Astrocyte of the hippocampus (primary cell): ENCODE data around the gene ZNF83.
"Not testable (repeated sequence)": the region's sequence is repeated elsewhere in the genome, so short reads cannot be mapped to it uniquely, and the experiment has no call there.

ENCODE experiments used
- DNase-seq: peaks from one replicate; pipeline ENCODE4 v3.0.0; 2011; ENCODE audit warnings: low read depth, low spot score

The ZNF83 gene

DNA sequence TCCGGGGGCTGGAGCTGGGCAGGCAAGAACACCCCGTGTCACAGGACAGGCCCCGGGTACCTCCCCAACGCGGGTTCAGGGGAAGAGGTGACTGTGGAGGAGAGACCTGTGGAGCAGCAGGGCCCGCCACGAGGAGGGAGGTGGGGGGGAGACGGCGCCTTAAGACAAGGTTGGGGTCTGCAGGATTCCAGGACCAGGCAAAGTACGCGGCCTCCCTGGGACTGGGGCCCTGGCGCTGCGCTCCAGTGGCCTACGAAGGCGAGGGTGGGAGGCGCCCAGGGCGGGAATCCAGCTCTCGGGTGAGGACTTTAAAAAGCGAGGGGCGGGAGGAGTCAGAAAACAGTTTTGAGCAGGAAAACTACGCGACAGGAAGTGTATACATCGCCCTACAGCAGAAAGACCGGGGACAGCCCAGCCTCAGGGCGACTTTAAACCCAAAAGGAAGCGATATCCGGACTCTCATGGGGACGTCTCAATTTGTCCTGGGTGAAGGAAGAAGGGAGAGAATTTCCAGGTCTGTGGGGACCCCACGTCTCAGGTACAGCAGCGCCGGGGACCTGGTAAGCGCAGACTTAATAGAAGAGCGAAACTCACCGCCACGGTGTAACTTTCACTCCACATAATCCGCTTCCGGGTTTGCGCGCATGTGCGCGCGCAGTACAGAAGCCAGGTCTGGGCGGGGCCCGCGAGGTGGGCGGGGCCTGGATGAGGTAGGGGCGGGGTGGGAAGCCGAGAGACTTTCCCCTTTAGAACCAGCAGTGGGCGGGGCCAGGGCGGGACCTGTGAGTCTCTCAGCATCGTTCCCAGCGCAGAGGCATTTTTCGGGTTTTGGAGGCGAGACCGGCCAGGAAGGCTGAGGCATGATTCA, at the start of gene ZNF83:
Gene ZNF83, minus strand, starts transcription at position 638 of the 868 bp plus-strand sequence.
- peak; percentile 98 for DNase-seq

DNA sequence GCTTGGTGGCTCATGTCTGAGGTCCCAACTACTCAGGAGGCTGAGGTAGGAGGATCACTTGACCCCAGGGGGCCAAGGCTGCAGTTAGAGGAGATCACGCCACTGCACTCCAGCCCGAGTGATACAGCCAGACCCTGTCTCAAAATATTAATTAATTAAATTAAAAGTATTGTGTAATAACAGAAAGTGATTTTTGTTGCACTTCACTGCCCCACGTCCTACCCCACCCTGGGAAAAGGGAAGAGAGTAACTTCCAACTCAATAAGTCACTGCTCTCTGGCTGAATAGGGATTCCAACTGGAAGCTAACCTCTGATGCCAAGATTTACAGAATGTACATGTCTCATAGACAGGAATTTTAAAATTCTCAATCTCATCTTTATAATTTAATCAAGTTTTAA, 49.5 kb upstream of the ZNF83 start:
- DNase-seq = no peak

DNA sequence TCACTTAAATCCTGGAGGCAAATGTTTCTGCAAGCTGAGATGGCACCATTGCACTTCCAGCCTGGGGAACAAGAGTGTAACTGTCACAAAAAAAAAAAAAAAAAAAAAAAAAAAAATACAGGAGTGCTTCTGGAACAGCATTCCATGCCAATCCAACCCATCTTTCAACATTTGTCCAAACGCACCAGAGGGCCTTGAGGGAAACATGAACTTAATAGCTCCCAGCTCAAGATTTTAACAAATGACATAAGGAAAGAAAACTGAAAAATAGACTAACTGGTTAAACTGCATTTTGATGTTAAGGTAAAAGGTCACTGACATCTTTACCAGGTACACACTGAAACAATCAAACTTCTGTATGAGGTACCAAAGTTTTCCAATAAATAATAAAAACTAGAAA, 47.7 kb upstream of the ZNF83 start:
- DNase-seq = no peak

DNA sequence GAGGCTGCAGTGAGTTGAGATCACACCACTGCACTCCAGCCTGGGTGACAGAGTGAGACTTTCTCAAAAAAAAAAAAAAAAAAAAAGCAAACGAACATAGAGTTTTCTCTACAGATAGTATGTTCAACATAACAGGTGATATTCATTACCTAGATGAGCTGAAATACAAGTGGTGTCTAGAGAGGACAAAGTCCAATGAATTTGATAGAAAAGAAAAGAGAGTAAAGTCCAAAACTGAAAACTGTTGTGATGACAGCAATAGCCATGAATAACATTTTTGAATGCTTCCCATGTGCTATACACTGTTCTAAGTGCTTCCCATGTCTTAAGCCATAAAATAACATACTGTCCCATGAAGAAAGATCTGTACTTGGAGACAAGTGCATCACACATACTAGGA, 43.1 kb upstream of the ZNF83 start:
- not testable (repeated sequence) for DNase-seq

DNA sequence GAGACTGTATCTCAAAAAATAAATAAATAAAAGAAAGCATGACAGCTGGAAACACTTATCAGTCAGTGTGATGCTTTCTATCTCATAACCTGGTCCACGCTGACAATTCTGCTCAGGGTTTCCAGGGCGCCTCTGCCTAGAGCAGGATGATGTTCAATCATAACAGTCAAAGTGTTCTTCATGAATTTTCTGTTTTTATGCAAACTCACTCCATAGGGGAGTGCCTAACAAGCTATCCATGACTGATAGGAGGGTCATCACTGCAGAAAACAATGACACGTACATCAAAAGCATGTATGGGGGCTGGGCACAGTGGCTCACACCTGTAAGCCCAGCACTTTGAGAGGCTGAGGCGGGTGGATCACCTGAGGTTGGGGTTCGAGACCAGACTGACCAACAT, 41.4 kb upstream of the ZNF83 start:
- DNase-seq = no peak

DNA sequence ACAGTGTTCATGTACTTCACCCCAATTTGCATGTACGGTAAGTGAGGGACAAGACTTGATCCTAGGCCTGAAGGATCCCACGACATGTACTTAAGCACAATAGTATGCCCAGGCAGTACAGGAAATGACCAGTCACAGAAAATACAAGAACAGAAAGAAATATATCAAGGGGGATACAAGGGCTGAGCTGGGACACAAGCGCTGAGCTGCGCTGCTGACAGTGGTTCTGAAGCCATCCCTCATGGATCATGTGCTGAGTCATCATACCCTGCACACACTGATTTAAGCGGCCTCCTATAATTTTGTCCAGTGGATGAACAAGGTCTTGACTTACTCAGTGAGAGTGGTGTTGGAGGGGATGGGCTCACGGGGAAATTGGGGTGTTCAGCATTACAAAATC, 37.1 kb upstream of the ZNF83 start:
- not testable (repeated sequence) for DNase-seq

DNA sequence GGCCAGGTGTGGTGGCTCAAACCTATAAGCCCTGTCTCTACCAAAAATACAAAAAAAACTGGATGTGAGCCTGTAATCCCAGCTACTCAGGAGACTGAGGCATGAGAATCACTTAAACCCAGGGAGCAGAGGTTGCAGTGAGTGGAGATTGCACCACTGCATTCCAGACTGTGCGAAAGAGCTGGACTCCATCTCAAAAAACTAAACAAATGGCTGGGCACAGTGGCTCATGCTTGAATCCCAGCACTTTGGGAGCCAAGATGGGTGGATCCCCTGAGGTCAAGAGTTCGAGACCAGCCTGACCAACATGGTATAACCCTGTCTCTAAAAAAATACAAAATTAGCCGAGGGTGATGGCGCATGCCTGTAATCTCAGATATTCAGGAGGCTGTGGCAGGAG, 34.9 kb upstream of the ZNF83 start:
- no peak for DNase-seq

DNA sequence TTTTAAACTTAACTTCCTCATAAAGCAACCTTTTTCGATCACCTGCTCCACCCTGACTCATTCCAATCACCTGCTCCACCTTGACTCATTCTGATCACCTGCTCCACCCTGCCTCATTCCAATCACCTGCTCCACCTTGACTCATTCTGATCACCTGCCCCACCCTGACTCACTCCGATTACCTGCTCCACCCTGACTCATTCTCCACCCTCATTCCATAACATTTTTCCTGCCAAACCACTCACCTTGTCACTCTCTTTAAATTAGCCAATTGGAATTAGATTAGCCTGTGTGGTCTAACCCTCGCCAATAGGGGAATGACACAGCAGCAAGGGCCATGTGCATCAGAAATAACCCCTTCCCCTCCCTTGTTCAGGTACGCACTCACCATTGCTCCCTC, 31.9 kb upstream of the ZNF83 start:
- no peak for DNase-seq

DNA sequence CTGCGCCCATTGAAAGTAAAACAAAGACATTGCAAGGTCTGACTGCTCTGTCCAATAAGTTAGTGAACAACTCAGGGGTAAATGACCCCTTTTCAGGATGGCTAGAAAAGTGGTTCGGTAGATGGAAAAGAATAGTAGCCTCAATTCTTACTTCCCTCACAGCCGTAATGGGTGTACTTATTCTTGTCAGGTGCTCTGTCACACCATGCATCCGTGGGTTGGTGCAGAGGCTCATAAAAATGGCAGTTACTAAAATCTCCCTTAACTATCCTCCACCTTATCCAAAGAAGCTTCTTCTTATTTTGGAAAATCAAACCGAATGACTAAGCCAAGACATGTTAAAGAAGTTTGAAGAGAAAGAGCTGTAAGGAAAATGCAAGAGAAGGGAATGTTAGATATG, 31.4 kb upstream of the ZNF83 start:
- DNase-seq = no peak

DNA sequence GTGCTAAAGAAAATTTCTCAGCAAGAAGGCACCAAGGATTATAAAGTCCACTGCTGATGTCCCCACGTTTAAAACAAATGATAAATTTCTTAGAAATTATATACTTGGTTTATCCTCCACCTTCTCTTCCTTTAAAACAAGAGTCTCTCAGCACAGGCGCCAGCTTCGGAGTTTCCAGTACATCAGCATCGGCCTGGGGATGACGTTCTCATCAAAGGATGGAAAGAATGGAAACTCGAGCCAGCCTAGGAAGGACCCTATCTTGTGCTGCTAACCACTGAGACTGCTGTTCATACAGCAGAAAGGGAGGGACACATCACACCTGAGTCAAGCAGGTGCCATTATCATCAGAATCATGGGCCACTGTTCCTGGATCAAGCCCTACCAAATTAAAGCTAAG, 29.8 kb upstream of the ZNF83 start:
- DNase-seq = no peak

DNA sequence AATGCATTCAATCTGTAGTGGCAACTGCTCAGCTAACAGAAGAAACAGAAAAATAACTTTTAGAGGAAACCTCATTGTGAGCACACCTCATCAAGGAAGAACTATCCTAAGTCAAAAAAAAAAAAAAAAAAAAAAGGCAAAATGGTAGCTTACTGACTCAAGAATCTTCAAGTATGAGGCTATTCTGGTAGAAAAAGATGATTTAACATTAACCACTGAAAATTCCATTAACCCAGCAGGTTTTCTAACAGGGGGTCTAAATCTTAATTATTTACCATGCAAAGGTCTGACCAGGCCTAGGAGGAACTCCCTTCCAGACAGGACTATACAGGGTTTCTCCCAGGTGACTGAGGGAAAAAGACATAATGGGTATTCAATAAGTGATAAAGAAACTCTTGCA, 28.4 kb upstream of the ZNF83 start:
- no peak for DNase-seq

DNA sequence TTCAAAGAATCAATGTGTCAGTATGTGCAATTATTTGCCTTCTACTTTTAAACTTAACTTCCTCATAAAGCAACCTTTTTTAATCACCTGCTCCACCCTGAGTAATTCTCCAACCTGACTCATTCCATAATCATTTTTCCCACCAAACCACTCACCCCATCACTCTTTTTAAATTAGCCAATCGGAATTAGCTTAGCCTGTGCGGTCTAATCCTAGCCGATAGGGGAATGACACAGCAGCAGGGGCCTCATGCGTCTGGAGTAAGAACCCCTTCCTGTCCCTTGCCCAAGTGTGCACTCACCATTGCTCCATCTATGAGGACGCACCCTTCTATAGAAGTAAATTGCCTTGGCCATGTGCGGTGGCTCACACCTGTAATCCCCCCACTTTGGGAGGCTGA, 27.4 kb upstream of the ZNF83 start:
- DNase-seq = peak; percentile 57

DNA sequence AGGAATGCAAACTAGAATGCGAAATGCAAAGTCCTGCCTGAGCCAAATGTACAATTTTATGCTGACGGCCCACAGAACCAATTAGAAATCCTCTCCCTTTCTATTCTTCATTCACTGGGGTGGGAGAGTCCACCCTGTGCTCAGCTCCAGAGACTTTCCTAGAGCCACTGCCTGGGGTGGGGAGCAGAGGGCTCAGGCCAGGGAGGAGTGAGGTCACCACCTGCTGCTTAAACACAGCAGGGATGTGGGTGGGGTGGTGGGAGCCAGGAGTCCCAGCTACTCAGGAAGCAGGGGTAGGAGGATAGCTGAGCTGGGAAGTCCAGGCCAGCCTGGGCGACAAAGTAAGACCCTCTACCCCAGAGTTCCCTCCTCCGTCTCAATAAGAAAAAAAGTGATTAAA, 26.9 kb upstream of the ZNF83 start:
- no peak for DNase-seq

DNA sequence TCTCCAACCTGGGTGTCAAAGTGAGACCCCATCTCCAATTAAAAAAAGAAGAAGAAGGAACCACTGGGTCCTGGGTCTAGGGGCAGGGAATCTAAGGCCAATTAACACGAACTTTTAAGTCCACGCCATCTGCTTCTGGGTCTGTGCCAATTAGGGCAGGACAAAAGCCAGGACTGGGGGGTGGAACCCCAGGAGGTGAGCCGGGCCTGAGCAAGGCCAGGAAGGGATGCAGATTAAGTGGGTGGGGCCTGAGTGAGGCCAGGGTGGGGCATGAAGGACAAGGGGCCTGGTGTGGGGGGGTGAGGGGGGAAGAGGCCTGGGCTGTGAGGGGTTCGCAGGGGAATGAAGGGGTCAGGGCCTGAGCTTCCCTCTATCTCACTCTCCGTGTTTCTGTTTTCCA, 26.3 kb upstream of the ZNF83 start:
- no peak for DNase-seq

DNA sequence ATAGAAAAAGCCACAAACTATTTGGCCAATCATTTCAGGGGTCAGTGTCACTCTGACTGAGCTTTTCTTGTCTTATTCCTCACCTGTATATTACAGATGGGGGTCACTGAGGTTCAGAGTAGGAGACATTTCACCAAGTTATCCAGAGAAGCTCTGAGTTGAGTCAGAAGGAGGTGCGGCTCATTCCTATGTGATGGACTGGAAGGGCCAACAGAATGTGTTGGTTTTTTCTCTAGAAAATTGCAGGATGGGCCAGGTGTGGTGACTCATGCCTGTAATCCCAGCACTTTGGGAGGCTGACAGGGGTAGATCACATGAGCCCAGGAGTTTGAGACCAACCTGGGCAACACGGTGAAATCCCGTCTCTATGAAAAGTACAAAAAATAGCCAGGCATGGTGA, 24.5 kb upstream of the ZNF83 start:
- no peak for DNase-seq

DNA sequence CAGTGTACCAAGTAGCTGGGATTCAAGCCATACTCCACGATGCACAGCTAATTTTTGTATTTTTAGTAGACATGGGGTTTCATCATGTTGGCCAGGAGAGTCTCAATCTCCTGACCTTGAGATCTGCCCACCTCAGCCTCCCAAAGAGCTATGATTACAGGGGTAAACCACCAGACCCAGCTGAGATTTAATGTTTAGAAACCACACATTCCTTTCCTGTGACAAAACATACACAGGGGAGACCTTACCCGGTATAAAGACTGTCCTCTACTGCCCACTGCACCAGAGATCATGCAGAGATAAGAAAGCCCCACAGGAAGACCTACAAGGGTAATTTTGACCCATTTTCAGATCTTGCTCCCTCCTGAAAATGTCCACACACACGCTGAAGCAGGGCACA, 22.8 kb upstream of the ZNF83 start:
- peak; percentile 38 for DNase-seq

DNA sequence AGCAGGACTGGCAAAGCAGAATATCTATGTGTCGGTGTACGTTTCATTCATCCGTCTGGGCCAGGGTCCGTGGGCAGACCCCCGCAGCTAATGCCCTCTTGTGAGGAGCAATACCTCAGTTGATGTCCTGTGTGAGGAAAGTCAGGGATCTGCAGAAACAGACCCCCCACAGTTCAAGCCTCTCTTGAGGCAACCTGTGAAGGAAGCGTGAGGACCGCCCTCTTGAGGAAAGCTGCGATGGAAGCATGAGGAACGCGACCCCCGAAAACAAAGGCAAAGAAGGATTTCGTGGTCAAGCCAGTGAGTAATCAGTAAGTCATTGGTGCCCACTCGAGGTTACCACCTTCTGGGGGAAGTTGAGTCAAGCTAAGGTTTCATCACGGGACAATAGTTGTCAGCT, 20.9 kb upstream of the ZNF83 start:
- DNase-seq = no peak

DNA sequence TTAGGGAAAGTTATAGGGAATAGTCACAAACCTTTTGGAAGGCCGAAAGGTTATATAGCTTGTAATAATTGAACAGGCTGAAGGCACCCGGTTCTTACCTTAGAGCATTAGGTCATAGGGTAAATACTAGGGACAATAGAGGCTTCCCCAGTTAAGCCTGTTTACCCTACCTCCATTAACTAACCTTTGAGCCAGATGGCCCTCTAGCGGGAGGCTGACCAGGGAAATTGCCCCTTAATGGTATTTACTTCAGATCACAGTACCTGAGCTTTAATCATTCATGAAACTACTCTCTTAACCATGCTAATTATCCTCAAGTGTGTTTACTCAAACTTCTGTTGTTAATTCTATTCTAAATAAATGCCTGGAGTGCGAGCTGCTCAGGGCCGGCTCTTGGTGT, 20.4 kb upstream of the ZNF83 start:
- DNase-seq = no peak

DNA sequence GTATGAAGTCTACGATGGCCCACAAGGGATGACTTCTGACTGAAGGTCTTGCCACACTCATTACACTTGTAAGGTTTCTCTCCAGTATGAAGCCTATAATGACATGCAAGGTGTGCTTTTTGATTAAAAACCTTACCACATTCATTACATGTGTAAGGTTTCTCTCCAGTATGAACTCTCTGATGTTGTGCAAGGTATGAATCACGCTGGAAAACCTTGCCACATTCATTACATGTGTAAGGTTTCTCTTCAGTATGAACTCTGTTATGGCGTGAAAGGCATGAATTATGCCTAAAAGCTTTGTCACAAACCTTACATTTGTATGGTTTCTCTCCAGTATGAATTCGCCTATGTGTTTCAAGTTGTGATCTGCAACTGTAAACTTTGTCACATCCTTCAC, 15.0 kb upstream of the ZNF83 start:
- no peak for DNase-seq

DNA sequence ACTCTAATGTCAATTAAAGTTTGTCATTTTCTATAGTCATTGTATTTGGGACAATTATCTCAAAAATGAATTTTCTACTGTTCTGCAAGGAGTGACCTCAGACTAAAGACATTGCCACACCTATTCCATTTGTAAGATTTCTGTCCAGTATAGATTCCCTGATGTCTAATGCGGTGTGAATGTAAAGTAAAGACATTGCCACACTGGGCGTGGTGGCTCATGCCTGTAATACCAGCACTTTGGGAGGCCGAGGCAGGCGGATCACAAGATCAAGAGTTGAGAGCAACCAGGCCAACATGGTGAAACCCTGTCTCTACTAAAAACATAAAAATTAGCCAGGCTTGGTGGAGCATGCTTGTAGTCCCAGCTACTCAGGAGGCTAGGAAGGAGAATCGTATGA, 13.8 kb upstream of the ZNF83 start:
- DNase-seq = no peak

DNA sequence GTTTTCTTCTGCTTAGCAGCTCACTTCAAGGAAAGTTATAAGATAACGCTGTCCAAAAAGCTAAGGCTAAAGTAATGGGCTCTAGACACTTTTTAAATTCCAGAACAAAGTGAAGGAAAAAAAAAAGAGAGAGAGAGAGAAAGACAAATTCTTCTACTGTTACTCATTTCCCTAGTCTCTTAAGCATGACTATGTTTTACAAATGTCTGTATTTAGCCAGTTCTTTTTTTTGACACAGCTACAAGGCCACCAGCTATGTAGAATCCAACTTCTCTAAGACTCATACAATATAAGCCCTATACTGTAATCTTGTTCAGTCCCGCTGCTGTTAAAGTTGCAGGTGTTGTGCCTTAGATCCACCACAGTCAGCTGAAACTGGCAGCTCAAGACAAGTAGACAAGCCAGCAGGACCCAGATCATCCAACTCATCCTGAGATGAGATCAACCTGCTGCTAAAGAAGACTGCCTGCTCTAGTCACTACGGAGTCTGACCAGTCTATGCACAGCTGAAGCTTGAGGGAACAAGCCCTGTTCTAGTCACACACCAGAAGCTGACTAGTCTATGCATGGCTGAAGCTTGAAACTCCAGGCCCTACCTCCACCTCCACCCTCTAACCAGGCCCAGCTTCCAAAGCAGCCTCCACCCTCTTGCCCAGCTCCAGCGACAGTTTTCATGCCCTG, 10.3 kb upstream of the ZNF83 start:
- DNase-seq = peak; percentile 40

DNA sequence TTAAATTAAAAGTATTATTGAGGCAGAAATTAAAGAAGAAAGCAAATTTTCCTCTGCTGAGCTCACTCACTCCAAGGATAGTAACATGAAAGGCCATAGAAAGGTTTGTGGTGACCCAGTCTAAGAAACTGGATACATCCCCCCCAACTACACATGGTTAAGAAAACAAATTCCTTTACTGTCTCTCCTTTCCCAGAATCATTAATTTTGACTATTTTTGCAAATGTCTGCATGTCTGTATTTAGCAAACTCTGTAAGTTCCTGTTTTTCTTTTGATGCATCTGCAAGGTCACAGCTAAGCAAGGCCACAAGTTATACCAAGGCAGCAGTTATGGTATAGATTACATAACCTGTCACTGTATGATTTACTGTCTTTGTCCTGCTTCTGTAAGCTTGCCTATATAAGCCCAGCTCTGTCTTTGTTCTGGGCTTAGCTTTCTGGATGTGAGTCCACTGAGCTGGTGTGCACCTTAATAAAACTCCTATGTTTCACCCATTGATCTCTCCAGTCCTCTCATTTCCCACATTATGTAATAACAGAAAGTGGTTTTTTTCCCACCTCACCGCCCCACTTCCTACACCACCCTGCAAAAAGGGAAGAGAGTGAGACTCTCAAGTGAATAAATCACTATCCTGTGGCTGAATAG, 8.5 kb upstream of the ZNF83 start:
- DNase-seq = no peak

DNA sequence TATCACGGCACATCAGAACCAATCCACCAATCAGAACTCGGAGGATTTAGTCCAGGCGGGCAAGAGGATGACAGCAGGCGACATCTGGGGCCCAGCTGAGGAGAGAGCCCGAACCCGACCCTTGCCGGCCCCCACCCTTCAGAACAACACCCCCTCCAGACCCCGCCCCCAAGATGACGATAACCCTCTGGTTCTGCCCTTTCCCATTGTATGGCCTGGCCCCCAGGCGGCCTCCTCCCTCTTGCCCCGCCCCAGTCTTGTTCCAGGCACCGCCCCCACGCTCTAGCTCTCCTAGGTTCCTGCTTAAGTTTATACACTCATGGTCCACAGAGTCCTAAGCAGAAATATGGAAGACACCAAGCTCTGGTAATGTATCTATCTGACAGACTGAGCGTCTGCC, 2.8 kb upstream of the ZNF83 start:
- DNase-seq = no peak
